ENCODE results near the gene NUDT6.

GRCh38 chr4:122857160-122857559 is 65.2 kb downstream of the NUDT6 start:
- no peak for TF ChIP-seq CTCF (IDR thresholded peaks at IDR 0.05 in 2 of 3, conservative IDR thresholded peaks at IDR 0.05 in 1 of 3; ENCODE audit: borderline replicate concordance in 1 of 3, insufficient read depth in 1 of 3, low read depth in 2 of 3, low read length in 2 of 3)
- TF ChIP-seq EZH2 (IDR thresholded peaks at IDR 0.05) = no peak
- TF ChIP-seq ZFX (IDR thresholded peaks at IDR 0.05) = no peak
- TF ChIP-seq POLR2A (IDR thresholded peaks at IDR 0.05; ENCODE audit: borderline replicate concordance, extremely low read depth, insufficient read depth, insufficient read length) = no peak
- no peak for TF ChIP-seq ZNF274 (IDR thresholded peaks at IDR 0.05; ENCODE audit: low read depth, low read length)
- TF ChIP-seq POLR2AphosphoS5 (IDR thresholded peaks at IDR 0.05; ENCODE audit: low read depth, low read length) = no peak
- no peak for TF ChIP-seq SRF (IDR thresholded peaks at IDR 0.05; ENCODE audit: low read depth)
- no peak for TF ChIP-seq TCF7L2 (IDR thresholded peaks at IDR 0.05; ENCODE audit: borderline replicate concordance, extremely low read depth, insufficient read depth, insufficient read length)
- TF ChIP-seq EZH2phosphoT487 (IDR thresholded peaks at IDR 0.05; ENCODE audit: borderline replicate concordance) = no peak
- TF ChIP-seq SIN3A (IDR thresholded peaks at IDR 0.05; ENCODE audit: low read depth) = no peak
- TF ChIP-seq FOSL1 (IDR thresholded peaks at IDR 0.05; ENCODE audit: low read depth) = no peak
